Spinal cord (tissue), 10 donors: ENCODE measurements around the gene RPL19. TPM values are rescaled to one million over a fixed set of nuclear protein-coding genes. Genes with fewer than 3 reads are reported as not detected.

Source experiments
- DNase-seq, 6 donors: peaks; one replicate each; pipeline versions ENCODE4 v3.0.0 to v3.0.0-alpha.2; 2013 to 2015; ENCODE audit warnings: low spot score in 6 of 6, low read depth in 4 of 6
- H3K27ac ChIP-seq: one replicate; pipeline ENCODE4 v1.5.1; 2013; ENCODE audit warnings: low read depth, low read length, control low read depth
- H3K27me3 ChIP-seq: one replicate; pipeline ENCODE4 v1.6.1; 2013; ENCODE audit warnings: low read length; ENCODE audit not compliant: control insufficient read depth, insufficient read depth
- H3K36me3 ChIP-seq: one replicate; pipeline ENCODE4 v1.6.1; 2013; ENCODE audit warnings: low read length; ENCODE audit not compliant: control insufficient read depth, insufficient read depth
- H3K4me1 ChIP-seq: one replicate; pipeline ENCODE4 v1.6.1; 2013; ENCODE audit warnings: low read length; ENCODE audit not compliant: control insufficient read depth, insufficient read depth
- H3K4me3 ChIP-seq: one replicate; pipeline ENCODE4 v1.5.1; 2013; ENCODE audit warnings: low read depth, low read length, control low read depth
- H3K9me3 ChIP-seq: one replicate; pipeline ENCODE4 v1.6.1; 2013; ENCODE audit warnings: low read length; ENCODE audit not compliant: control insufficient read depth, insufficient read depth
- WGBS: methylation state at CpG from one replicate; pipeline ENCODE4 v1.1.5; 2013; ENCODE audit warnings: missing lambda C conversion rate; ENCODE audit not compliant: insufficient coverage; 5-methylcytosine and 5-hydroxymethylcytosine counted together
- long read RNA-seq, 4 donors: transcript quantifications; one replicate each; lab custom pipeline, GENCODE V29; 2026
- polyA plus RNA-seq, 2 donors: library from polyadenylated mRNA; unstranded; fragments of 120-200 nt; gene quantifications; one replicate each; pipeline ENCODE4 v1.2.1, GENCODE V29; 2013; ENCODE audit not compliant: insufficient read length in 2 of 2
- total RNA-seq, 2 donors: library from RNA; depleted of rRNA in 1 of 2; stranded (reverse); fragments of 120-200 nt in 1 of 2; fragments of >200 nt in 1 of 2; gene quantifications; one replicate each; pipeline versions ENCODE4 v1.2.3 to v1.2.4, GENCODE V29; 2013 to 2014
- donor health status: healthy.

RPL19 gene
- total RNA-seq (1,000 to 10,000 TPM in 1 of 2 donors, 100 to 1,000 TPM in 1; 650 to 2,773 TPM), polyA plus RNA-seq (1,000 to 10,000 TPM; 1,247 to 1,292 TPM)
- long read RNA-seq, donor 1, transcript RPL19-201 (6 exons, 737 nt): major isoform, 701 of 1,282 reads
- long read RNA-seq, donor 1, partial matches to known transcripts: 551 of 1,282 reads
- long read RNA-seq, donor 1, other reads (novel, unspliced or antisense): 24 of 1,282 reads
- long read RNA-seq, donor 2, transcript RPL19-201 (6 exons, 737 nt): major isoform, 308 of 503 reads
- long read RNA-seq, donor 2, partial matches to known transcripts: 178 of 503 reads
- long read RNA-seq, donor 2, other reads (novel, unspliced or antisense): 10 of 503 reads
- long read RNA-seq, donor 3, transcript RPL19-201 (6 exons, 737 nt): major isoform, 402 of 659 reads
- long read RNA-seq, donor 3, partial matches to known transcripts: 243 of 659 reads
- long read RNA-seq, donor 3, other reads (novel, unspliced or antisense): 12 of 659 reads
- long read RNA-seq, donor 4, transcript RPL19-204 (6 exons, 690 nt): minor isoform, 7 of 3,457 reads
- long read RNA-seq, donor 4, transcript RPL19-206 (3 exons, 402 nt): minor isoform, 5 of 3,457 reads
- long read RNA-seq, donor 4, transcript RPL19-203 (6 exons, 1,051 nt): minor isoform, 5 of 3,457 reads
- long read RNA-seq, donor 4, transcript RPL19-201 (6 exons, 737 nt): major isoform, 2,202 of 3,457 reads
- long read RNA-seq, donor 4, partial matches to known transcripts: 1,103 of 3,457 reads
- long read RNA-seq, donor 4, other reads (novel, unspliced or antisense): 135 of 3,457 reads

- Histone ChIP-seq H3K27me3 (no peaks in the 10 kb centered on the region), H3K36me3 (peaks cover 40% of the 10 kb centered on the region), H3K27ac (peak within 1 kb of the TSS; percentile 93), H3K4me1 (peaks cover 43% of the 10 kb centered on the region), H3K4me3 (peak within 1 kb of the TSS; percentile 96), H3K9me3 (no peaks in the 10 kb centered on the region)
- under 1% methylated on average over 45 of the region's 52 CpGs for WGBS
- DNase-seq: peak in 2 of 6 donors; percentile 92 to 97
Observed at GRCh38 chr17:39200070-39200879, at the start of gene RPL19. TSS of gene RPL19 (plus strand) at chr17:39200283. CDS start at chr17:39200345, 62 bp downstream.

GRCh38 chr17:39150795-39151149 is 49.3 kb upstream of the RPL19 start:
- Histone ChIP-seq H3K4me3 (peak overlapping the region; percentile 42), H3K27ac (no peak overlapping the region), H3K27me3 (peaks cover 11% of the 10 kb centered on the region)

GRCh38 chr17:39151150-39151942 is 48.7 kb upstream of the RPL19 start, which contains the start of gene PLXDC1:
TSS of gene PLXDC1 (minus strand) at chr17:39151637. CDS start at chr17:39151437, 200 bp downstream.
- H3K4me1 ChIP-seq: peaks cover 38% of the 10 kb centered on the region
- H3K9me3 ChIP-seq: no peaks in the 10 kb centered on the region
- WGBS: under 1% methylated on average over 40 of the region's 68 CpGs
- H3K36me3 ChIP-seq: no peaks in the 10 kb centered on the region
- DNase-seq: peak in 2 of 6 donors; percentile 34 to 44
- peak within 1 kb of the TSS; percentile 90 for H3K27ac ChIP-seq
- H3K4me3 ChIP-seq: peak within 1 kb of the TSS; percentile 79
- peaks cover 11% of the 10 kb centered on the region for H3K27me3 ChIP-seq

More at GRCh38 chr17:39150795-39151149, 49.3 kb upstream of the RPL19 start:
- DNase-seq: no peak
- Histone ChIP-seq H3K4me1 (peaks cover 38% of the 10 kb centered on the region), H3K36me3 (no peaks in the 10 kb centered on the region), H3K9me3 (no peaks in the 10 kb centered on the region)
- WGBS: 0% methylated on average over 1 of the region's 5 CpGs

GRCh38 chr17:39151943-39152818 is 47.9 kb upstream of the RPL19 start:
- Histone ChIP-seq H3K36me3 (no peaks in the 10 kb centered on the region), H3K4me3 (peak overlapping the region; percentile 79), H3K4me1 (peaks cover 38% of the 10 kb centered on the region), H3K27ac (peak overlapping the region; percentile 90), H3K9me3 (no peaks in the 10 kb centered on the region), H3K27me3 (peaks cover 11% of the 10 kb centered on the region)
- DNase-seq: peak in 1 of 6 donors; percentile 75
- 10% methylated on average over 16 of the region's 25 CpGs for WGBS

- Histone ChIP-seq H3K4me3 (peak overlapping the region; percentile 79), H3K9me3 (no peaks in the 10 kb centered on the region), H3K27me3 (peaks cover 11% of the 10 kb centered on the region), H3K4me1 (peaks cover 38% of the 10 kb centered on the region), H3K36me3 (no peaks in the 10 kb centered on the region), H3K27ac (peak overlapping the region; percentile 90)
- WGBS: 0% methylated on average over 5 of the region's 16 CpGs
- DNase-seq: peak; percentile 80 to 97 (median 88)
Observed at GRCh38 chr17:39153599-39154051, 46.5 kb upstream of the RPL19 start.

GRCh38 chr17:39155654-39156053 is 44.4 kb upstream of the RPL19 start:
- no CpG with 5 or more reads among the region's 2 CpGs for WGBS

GRCh38 chr17:39156491-39156890 is 43.6 kb upstream of the RPL19 start:
- DNase-seq: no peak
- H3K36me3 ChIP-seq: no peaks in the 10 kb centered on the region
- 48% methylated on average over 3 of the region's 7 CpGs for WGBS
- no peaks in the 10 kb centered on the region for H3K9me3 ChIP-seq
- peaks cover 6% of the 10 kb centered on the region for H3K27me3 ChIP-seq
- peaks cover 26% of the 10 kb centered on the region for H3K4me1 ChIP-seq
- no peak overlapping the region for H3K27ac ChIP-seq
- no peak overlapping the region for H3K4me3 ChIP-seq

More at GRCh38 chr17:39155654-39156053, 44.4 kb upstream of the RPL19 start:
- no peak for DNase-seq
- H3K36me3 ChIP-seq: no peaks in the 10 kb centered on the region
- H3K4me3 ChIP-seq: no peak overlapping the region
- H3K4me1 ChIP-seq: peaks cover 31% of the 10 kb centered on the region
- H3K27me3 ChIP-seq: peaks cover 10% of the 10 kb centered on the region
- H3K27ac ChIP-seq: no peak overlapping the region
- H3K9me3 ChIP-seq: no peaks in the 10 kb centered on the region

GRCh38 chr17:39158623-39159022 is 41.5 kb upstream of the RPL19 start:
- H3K27ac ChIP-seq: no peak overlapping the region
- no peak for DNase-seq
- no peak overlapping the region for H3K4me3 ChIP-seq
- peaks cover 3% of the 10 kb centered on the region for H3K27me3 ChIP-seq
- no peaks in the 10 kb centered on the region for H3K9me3 ChIP-seq
- 90% methylated on average over 2 of the region's 2 CpGs for WGBS
- H3K4me1 ChIP-seq: peaks cover 8% of the 10 kb centered on the region
- no peaks in the 10 kb centered on the region for H3K36me3 ChIP-seq
